HG03439 (cell line): ENCODE results near the gene MACC1.

Source experiments
- ATAC-seq: cut with Tn5 transposase; IDR thresholded peaks from one replicate; pipeline ENCODE4 v1.9.1; 2021; ENCODE audit warnings: mild to moderate bottlenecking, moderate library complexity; ENCODE audit not compliant: unreplicated experiment

The MACC1 gene

DNA sequence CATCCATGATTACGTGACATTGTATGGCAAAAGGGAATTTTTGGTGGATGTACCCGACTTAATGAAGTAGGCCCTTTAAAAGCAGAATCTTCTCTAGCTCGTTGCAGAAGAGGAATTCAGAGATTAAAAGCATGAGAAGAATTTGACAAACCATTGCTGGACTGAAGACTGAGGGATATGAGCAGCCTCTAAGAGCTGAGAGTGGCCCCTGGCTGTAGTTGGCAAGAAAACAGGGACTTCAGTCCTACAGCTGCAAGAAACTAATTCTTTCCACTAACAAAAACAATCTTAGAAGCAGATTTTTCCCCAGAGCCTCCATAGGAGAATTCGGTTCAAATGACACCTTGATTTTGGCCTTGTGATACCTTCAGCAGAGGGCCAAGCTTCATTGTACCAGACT is 34.1 kb downstream of the MACC1 start:
- no peak for ATAC-seq

DNA sequence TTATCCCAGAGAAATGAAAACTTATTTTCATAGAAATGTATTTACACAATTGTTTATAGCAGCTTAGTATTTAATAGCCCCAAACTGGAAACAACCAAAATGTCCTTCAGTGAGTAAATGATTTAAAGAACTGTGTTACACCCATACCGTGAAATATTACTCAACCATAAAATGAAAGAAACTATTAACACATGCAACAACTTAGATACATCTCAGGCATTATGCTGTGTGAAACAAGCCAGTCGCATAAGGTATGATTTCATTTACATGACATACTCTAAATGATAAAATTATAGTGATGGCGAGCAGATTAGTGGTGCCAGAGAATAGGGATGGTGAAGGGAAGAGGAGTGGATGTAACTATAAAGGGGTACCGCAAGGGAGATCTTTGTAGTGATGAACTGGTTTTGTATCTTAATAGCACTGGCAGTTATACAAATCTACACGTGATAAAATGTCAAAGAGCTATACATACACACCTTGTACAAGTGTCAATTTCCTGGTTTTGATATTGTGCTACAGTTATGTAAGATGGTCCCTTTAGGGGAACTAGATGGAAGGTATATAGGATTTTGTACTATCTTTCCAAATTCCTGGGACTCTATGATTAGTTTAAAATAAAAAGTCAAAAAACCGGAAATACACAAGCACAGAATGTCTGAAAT is 40.5 kb downstream of the MACC1 start:
- no peak for ATAC-seq

DNA sequence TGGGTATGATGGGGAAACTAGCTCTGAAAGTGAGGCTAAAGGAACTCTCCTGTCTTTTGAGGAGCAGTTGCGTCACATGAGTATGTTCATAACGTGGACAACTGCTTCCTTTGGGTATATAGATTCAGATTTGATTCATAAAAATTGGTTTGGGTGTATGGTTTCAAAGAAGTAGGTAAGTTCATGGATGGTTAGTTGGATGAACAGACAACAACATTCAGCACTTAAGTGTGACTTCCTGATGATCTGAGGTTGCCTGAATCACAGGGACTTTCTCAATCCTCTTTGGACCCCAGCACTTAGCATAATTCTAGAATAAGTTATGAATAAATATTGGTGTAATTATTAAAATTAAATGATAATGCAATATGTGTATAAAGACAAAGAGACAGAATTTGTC is 43.4 kb downstream of the MACC1 start:
- ATAC-seq = no peak

DNA sequence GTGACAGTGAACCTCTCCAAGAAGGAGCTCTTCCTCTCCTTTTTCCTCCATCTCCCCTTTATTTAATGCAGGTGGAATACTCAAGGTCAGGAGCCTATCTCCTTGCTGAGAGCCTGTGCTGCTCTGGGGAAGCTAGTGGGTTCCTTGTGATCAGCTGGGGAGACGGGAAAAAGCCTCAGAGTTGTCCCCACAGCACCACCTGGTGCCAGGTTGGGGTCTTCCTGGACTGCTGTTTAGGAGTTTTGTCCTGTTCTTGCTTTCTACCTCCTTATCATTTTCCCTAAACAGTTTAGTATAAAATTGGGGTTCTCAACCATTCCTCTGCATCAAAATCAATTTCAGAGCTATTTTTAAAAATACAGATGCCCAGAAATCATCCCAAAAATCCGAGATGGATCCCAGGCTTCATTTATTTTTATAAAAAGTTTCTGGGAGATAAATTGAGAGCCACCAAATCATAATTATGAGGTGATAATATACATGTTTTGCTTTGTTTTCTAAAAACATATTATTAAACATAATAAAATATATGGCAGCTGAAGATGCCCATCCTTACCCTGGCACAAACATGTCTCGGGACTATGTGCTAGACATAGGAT is 44.3 kb downstream of the MACC1 start:
- ATAC-seq = no peak

DNA sequence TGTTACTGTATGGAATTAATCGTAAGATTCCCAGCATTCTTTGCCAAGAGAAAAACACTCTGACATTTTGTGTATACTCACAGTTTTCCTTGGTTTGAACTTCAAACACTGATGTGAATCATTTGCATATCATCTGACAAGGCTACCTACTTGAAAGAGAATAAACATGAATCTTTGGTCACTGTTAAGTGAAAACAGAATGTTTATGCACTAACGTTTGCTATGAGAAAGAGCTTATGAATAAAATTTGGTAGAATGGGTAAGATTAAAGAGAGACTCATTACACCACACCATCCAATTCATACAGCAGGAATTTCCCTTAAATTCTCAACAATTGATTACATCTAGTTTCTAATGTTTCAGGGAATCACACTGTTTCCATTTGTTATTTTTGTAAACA is 46.6 kb downstream of the MACC1 start:
- no peak for ATAC-seq

DNA sequence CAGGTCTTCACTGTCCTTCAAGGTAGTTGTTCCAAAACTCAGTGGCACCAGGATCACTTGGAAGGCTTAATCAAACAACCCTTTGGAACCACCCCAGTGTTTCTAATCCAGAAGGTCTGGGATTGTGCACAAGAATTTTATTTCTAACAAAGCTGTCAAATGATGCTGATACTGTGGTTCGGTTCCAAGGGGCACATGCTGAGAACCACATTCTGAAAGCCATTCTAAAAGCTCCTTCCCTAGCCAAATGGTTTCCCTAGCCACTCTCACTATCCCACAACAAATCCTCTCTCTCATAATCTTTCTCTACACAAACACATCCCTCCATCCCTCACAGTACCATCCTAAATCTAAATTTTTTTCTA is 52.1 kb downstream of the MACC1 start:
- ATAC-seq = no peak

DNA sequence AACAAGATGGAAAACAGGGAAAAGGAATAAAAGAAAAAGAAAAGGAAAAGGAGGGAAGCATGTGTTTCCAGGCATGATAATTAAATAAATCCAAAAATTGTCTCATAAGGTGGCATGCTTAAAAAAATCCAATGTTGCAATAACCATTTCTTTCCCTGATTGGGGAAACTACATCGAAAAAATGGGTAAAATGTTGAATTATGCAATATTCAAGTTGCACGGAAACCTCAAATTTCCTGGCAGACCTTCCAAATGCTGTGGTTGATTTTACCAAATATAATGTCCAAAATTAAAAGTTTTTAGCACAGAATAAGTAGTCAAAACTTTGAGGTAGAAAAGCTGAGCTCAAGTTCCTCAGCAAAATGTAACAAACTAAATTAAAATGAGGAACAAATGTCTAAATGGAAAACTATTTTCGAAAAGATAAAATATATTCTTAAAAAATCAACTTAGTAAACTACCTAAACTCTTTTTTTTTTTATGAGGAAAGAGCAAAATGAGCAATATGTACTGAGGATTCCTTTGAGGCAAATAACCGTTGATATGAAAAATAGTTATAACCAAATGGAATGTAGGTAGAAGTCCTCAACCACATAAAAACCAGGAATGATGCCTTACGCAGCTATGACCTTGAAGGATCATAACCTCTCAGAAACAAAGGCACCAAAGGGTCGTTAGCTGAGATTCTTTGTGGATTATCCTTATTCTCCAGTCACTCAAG is 52.6 kb downstream of the MACC1 start:
- ATAC-seq = no peak

DNA sequence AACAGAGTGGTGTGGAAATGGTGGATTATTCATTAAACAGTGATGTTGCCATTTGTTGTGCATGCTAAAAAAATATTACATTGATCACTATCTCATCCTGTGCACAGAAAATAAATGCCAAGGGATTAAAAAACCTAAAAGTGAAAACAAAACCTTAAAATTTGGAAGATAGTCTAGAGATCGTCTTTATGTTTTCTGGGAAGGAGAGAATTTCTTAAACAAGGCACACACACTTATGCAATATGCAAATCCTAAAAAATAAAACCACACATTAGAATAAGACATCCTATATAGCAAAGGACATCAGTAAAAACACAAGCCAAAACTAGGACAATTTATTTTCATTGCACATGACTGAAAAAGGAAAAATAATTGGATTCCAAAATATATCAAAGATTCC is 54.5 kb downstream of the MACC1 start:
- ATAC-seq = no peak

DNA sequence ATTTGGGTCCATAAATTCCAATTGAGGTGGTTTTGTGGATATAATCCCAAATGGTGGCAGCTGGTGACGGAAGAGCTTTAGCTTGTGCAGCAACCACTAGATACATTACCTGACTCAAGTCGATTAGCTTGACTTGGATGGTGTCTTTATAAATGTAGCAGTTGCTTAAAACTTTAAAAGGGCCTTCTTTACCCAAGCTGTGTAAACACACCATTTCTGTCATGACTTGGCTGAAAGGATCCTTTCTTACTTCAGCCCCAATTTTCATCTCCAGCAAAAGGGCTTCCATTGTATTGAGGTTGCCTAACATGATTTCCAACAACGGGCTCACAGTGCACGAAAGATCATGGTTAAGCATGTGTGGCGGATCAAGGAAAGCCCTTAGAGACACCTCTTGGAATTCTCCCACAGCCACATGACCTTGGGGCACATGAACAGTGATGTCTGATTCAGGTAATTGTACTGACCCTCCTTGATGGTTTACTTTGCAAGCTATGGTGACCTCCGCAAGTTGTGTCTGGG is 57.9 kb downstream of the MACC1 start:
- no peak for ATAC-seq

DNA sequence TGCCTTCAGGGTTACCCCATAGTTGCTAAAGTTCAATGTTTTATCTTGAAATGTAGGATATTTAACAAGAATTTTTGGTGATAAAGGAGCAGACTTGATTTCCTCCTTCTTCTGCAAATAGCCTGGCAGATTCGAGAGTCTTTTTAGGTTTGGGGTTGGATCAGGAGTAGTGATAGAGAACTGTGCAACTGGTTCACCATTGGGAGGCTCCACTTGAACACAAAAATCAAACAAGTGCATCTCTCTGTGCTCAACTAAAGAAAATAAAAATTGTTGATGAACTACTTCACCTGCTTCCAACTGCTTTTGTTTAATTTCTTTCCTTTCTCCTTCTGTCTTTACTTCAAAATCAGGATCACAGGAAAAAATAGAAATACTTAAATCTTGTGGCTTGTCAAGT is 58.5 kb downstream of the MACC1 start:
- no peak for ATAC-seq

DNA sequence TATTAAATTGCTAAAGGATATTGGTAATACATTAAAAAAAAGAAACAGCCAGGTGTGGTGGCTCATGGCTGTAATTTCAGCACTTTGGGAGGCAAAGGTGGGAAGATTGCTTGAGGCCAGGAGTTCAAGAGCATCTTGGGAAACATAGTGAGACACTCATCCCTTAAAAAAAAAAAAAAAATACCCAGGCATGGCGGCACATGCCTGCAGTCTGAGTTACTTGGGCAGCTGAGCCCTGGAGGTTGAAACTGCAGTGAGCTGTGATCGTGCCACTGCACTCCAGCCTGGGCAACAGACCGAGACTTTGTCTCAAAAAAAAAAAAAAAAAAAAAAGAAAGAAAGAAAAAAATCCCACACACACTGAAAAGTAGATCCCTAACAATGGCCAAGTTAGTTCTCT is 59.7 kb downstream of the MACC1 start:
- no peak for ATAC-seq

DNA sequence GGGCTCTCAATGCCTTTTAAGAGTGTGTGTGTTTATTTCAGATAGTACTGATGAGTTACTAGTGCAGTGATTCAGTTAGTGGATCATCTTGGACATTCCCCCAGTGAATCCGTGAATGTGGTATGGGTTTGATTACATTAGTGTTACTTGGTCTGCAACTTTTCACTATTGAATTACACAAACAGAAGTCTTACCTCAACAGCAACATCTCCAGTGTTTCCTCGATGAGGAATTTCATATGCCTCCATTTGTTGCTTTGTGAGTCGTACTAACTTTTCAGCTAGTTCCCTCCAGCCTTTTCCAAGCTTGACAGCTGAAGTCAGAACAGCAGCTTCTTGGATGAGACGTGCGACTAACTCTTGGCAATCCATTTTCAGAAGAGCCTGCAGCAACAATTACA is 63.2 kb downstream of the MACC1 start:
- no peak for ATAC-seq

DNA sequence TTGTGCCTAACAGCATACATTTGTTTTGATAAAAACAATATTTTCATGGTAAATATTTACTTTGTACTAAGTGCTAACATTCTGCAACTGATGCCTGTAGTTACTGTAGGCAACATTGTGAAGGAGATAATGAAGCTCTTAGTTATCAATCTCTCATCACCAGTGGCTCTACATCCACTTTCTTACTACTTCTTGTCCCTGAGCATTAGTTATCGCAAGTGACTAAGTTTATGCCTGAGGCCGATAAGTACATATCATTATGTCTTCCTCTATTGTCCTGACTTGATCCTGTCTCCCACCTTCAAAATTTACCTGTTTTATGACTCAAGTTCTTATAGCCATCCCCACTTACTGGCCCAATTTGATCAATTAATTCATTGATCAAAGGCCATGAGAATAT is 63.6 kb downstream of the MACC1 start:
- ATAC-seq = no peak

DNA sequence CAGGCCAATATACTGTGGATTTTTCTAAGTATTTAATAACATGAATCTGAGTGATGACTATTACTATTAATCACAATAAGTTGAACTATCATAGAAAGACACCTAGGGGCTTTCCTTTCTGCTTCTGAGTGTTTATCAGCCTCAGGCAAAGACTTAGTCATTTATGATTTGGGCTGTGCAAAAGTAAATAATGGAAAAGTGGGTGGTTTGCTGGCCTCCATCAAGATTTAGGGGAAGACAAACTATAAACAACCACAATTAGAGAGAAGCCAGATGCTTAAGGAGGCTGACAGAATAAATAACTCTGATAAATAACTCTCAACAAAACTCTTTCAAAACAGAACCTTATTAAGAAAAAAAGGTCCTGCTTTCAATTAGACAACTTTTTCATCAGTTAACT is 64.7 kb downstream of the MACC1 start:
- ATAC-seq = no peak

DNA sequence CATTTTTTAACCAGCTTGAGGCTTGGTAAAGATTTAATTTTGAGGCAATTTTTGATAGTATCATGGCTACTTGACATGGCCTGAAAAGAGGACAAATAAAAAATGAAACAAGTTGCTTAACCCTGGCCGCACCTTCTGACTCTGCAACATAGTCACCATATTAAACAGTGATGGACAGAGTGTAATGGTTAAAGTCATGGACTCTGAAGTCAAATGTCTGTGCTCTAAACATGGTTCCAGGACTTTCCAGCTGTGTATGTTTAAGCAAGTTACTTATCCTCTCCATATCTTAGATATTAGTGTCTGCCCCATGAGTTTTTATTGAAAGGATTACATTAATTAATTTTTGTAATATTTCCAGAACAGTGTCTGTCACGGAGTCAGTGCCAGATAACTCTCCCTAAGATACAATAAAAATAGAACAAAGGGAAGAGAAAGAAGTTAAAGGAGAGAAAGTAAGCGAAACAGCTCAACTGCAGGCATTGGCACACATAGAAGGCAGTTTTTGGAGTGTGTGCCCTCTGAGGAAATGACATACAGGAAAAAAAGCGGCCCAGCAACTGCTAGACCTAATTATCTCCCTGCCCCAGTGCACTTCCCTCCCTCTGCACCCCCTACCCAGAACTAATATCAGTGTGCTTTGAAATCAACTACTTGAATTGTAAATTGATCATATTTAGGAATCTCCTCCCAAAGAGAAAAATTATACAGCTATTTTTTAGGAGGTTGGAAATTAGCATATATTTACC is 65.3 kb downstream of the MACC1 start:
- ATAC-seq = no peak

DNA sequence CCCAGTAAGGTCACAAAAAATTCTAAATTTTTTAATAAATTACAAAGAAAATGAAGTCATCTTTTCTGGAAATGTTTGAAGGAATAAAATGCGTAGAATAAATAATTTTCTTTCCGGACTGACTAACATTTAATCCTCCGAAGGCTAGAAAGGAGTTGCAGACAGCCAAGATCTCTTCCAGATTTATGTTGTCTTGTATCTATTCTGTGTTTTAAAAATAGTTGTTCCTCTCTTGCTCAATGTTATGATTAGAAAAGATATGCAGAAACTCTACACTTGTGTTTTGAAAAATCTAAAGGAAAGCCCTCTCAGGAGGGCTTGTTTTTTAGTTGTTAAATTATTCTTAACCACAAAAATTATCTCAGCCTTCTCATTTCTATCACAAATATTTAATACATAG is 70.7 kb downstream of the MACC1 start:
- ATAC-seq = no peak

DNA sequence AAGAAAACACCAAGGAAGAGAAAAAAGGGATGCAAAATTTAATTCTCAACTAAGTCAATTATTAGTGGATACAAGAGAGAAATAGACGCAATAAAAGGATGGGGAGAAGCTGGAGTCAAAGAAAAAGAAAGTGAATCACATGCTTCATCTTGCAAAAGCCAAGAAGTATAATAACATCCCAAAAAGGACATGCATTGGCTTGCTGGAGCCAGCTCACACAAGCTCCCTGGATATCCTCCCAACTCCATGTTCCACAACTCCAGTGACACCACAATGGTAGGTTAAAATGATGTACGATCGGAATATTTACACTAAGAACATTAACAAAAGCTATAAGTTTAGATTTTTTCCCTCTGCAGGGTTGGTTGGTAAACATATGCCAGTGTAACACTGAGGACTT is 72.4 kb downstream of the MACC1 start:
- no peak for ATAC-seq

DNA sequence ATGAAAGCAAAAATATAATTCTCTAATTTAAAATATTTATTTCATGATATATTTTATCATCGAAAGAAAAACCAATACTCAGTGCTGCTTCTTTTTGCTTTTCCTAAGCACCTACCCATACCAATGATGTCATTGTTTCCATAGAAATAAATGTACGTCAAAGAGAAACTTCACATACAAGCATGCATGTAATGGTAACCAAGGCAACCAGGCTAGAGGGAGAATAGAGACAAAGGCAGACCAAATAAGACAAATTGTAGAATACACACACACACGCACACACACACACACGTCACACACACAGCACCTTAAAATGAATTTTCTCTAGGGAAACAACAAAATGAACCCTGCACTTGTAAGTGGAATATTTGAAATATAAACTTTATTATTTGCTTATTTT is 75.5 kb downstream of the MACC1 start:
- ATAC-seq = no peak

DNA sequence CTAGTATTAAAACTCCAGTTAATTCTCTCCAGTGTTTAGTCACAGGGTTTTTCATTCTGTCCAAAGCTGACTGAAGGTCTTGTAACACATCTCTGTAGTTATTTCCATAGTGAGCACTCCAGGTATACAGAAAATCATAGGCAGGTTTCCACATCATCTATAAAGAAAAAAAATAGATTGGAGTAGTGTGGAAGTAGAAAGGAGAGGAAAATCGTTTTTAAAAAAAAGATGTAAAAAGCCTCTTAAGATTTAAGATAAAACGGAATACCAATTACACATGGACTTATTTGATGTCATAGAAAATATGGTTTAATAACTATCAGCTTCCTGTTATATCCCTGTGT is 76.2 kb downstream of the MACC1 start:
- ATAC-seq = no peak

DNA sequence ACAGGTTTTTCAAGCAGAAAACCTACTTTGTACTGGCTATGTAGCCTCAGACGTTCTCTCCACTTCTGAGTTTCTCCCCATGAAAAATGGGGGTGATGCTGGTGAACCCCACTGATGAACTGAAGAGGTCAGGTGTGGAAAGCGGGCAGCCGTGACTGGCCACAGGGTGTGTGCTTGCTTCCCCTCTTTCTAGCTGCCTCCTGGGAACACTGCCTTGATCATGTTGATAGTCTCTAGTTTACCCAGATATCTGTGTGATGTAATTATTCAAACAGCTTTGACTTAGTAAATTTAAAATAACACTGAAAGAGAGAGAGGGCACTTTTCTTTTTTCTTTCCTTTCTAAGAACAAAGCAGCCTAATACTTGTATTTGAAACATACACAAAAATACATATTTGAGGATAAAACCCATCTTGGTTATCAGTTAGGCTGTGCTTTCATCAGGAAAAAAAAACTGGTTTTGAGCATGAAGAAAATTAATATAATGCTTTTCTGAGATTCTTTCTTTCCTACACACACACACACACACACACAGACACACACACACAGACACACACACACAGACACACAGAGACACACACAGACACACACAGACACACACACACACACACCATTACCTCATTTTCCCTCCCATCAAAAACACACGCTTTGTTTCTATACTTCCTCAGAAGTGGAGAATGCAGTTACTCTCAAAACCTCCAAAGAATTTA is 76.7 kb downstream of the MACC1 start:
- ATAC-seq = no peak

DNA sequence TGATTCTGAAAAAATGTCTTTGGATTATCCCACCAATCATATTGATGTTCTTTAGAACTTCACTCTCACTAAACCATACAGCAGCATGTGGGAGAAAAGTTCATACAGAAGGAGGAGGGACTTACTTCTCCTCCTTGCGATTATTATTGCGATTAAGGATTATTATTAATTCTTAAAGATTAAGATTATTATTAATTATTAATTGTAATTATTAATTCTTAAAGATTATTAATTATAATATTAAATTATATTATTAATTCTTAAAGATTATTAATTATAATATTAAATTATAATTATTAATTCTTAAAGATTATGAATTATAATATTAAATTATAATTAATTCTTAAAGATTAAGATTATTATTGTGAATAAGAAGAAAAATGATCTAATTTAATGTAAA is 80.5 kb downstream of the MACC1 start:
- ATAC-seq = no peak
